Measurements from ENCODE around the gene GGACT.

Gene GGACT

GRCh38 chr13:100547791-100548201, 40.8 kb downstream of the GGACT start:
- no peak for DNase-seq (ENCODE audit: low read depth)

GRCh38 chr13:100546713-100547405, 41.7 kb downstream of the GGACT start:
- DNase-seq (ENCODE audit: low read depth) = no peak

GRCh38 chr13:100545684-100546061, 42.9 kb downstream of the GGACT start:
- no peak for DNase-seq (ENCODE audit: low read depth)

GRCh38 chr13:100544866-100545683, 43.5 kb downstream of the GGACT start:
- no peak for DNase-seq (ENCODE audit: low read depth)

- no peak for DNase-seq (ENCODE audit: low read depth)
These were observed 44.6 kb downstream of the GGACT start for GRCh38 chr13:100543872-100544602.

- no peak for DNase-seq (ENCODE audit: low read depth)
These were observed 45.8 kb downstream of the GGACT start for GRCh38 chr13:100542826-100543156.

- DNase-seq (ENCODE audit: low read depth) = no peak
These were observed 46.4 kb downstream of the GGACT start for GRCh38 chr13:100541897-100542825.

- no peak for DNase-seq (ENCODE audit: low read depth)
These were observed 48.0 kb downstream of the GGACT start for GRCh38 chr13:100540621-100541020.

GRCh38 chr13:100537951-100538462, 50.6 kb downstream of the GGACT start:
- DNase-seq (ENCODE audit: low read depth) = no peak

GRCh38 chr13:100537486-100537885, 51.1 kb downstream of the GGACT start:
- DNase-seq (ENCODE audit: low read depth) = no peak

- DNase-seq (ENCODE audit: low read depth) = no peak
These were observed 51.9 kb downstream of the GGACT start for GRCh38 chr13:100536643-100537180.

- no peak for DNase-seq (ENCODE audit: low read depth)
These were observed 53.0 kb downstream of the GGACT start for GRCh38 chr13:100535426-100536135.

GRCh38 chr13:100534911-100535310, 53.7 kb downstream of the GGACT start:
- DNase-seq (ENCODE audit: low read depth) = no peak

GRCh38 chr13:100534147-100534843, 54.3 kb downstream of the GGACT start:
- DNase-seq (ENCODE audit: low read depth) = no peak

GRCh38 chr13:100533588-100534041, 55.0 kb downstream of the GGACT start:
- no peak for DNase-seq (ENCODE audit: low read depth)

- no peak for DNase-seq (ENCODE audit: low read depth)
These were observed 55.7 kb downstream of the GGACT start for GRCh38 chr13:100532836-100533435.

- no peak for DNase-seq (ENCODE audit: low read depth)
These were observed 56.4 kb downstream of the GGACT start for GRCh38 chr13:100532090-100532766.

GRCh38 chr13:100530671-100531213, 57.8 kb downstream of the GGACT start:
- DNase-seq (ENCODE audit: low read depth) = no peak

All from activated T-cell treated with anti-CD3 and anti-CD28 coated beads for 48 hours (primary cell).